OCI-LY1 (cell line): ENCODE results near the gene GLG1.
"Not testable (repeated sequence)": the region's sequence is repeated elsewhere in the genome, so short reads cannot be mapped to it uniquely, and the experiment has no call there.

ENCODE experiments used
- H2AFZ ChIP-seq: fragments of 200-600 bp; sonication (generic), shearing (Covaris generic); 2 replicates; pipeline ENCODE4 v1.6.0; 2014; ENCODE audit warnings: antibody characterized with exemption, mild to moderate bottlenecking, low read length
- H3F3A ChIP-seq: fragments of 200-600 bp; sonication (generic), shearing (Covaris generic); 2 replicates; pipeline ENCODE4 v1.6.0; 2014; ENCODE audit warnings: mild to moderate bottlenecking, antibody characterized with exemption, low read length, moderate library complexity; ENCODE audit not compliant: insufficient read depth
- H3K27ac ChIP-seq: fragments of 200-600 bp; sonication (generic); 2 replicates; pipeline ENCODE4 v1.5.1; 2014; ENCODE audit warnings: low read length, mixed run types, mild to moderate bottlenecking, low read depth; ENCODE audit not compliant: poor library complexity, severe bottlenecking
- H3K27me3 ChIP-seq: fragments of 200-600 bp; sonication (generic); 2 replicates; pipeline ENCODE4 v1.6.0; 2014; ENCODE audit warnings: antibody characterized with exemption, mild to moderate bottlenecking, low read length, moderate library complexity; ENCODE audit not compliant: insufficient read depth
- H3K36me3 ChIP-seq: fragments of 200-600 bp; sonication (generic); 2 replicates; pipeline ENCODE4 v1.6.1; 2014; ENCODE audit warnings: mild to moderate bottlenecking, antibody characterized with exemption, low read length, moderate library complexity, mixed read lengths; ENCODE audit not compliant: insufficient read depth
- H3K4me1 ChIP-seq: fragments of 200-600 bp; sonication (generic); 2 replicates; pipeline ENCODE4 v1.5.1; 2014; ENCODE audit warnings: mild to moderate bottlenecking, low read length, moderate library complexity; ENCODE audit not compliant: insufficient read depth, severe bottlenecking
- H3K4me2 ChIP-seq: fragments of 200-600 bp; sonication (generic), shearing (Covaris generic); 2 replicates; pipeline ENCODE4 v1.6.1; 2014; ENCODE audit warnings: low read length
- H3K4me3 ChIP-seq: fragments of 200-600 bp; sonication (generic); 2 replicates; pipeline ENCODE4 v1.5.1; 2014; ENCODE audit warnings: low read length, low read depth, mild to moderate bottlenecking, mixed read lengths; ENCODE audit not compliant: poor library complexity, severe bottlenecking
- H3K79me2 ChIP-seq: fragments of 200-600 bp; shearing (Covaris generic); 2 replicates; pipeline ENCODE4 v1.6.1; 2016; ENCODE audit warnings: mixed run types, low read length, mixed read lengths; ENCODE audit not compliant: insufficient read depth
- H3K9ac ChIP-seq: fragments of 200-600 bp; sonication (generic), shearing (Covaris generic); 2 replicates; pipeline ENCODE4 v1.6.1; 2014; ENCODE audit warnings: mild to moderate bottlenecking, low read length, mixed read lengths
- H3K9me2 ChIP-seq: fragments of 200-600 bp; sonication (generic), shearing (Covaris generic); 2 replicates; pipeline ENCODE4 v1.6.1; 2014; ENCODE audit warnings: low read depth, mild to moderate bottlenecking, low read length, mixed read lengths
- H3K9me3 ChIP-seq: fragments of 200-600 bp; shearing (Covaris generic); 2 replicates; pipeline ENCODE4 v1.6.1; 2014; ENCODE audit warnings: low read length, mixed read lengths
- H4K20me1 ChIP-seq: fragments of 200-600 bp; sonication (generic), shearing (Covaris generic); 2 replicates; pipeline ENCODE4 v1.6.0; 2016; ENCODE audit warnings: mild to moderate bottlenecking, low read length; ENCODE audit not compliant: insufficient read depth
- EZH2 ChIP-seq: fragments of 200-600 bp; sonication (generic), shearing (Covaris generic); IDR thresholded peaks from 2 replicates; pipeline ENCODE4 v1.8.0; 2017; ENCODE audit warnings: borderline replicate concordance, mixed run types, mild to moderate bottlenecking, antibody characterized with exemption, low read length, moderate library complexity, mixed read lengths
- TF ChIP-seq, protein P1 (sequence below): fragments of 200-600 bp; sonication (generic), shearing (Covaris generic); IDR thresholded peaks from 2 replicates; pipeline ENCODE4 v1.5.1; 2017; ENCODE audit warnings: mild to moderate bottlenecking, antibody characterized with exemption, low read length, moderate library complexity, mixed read lengths

GLG1 gene

DNA sequence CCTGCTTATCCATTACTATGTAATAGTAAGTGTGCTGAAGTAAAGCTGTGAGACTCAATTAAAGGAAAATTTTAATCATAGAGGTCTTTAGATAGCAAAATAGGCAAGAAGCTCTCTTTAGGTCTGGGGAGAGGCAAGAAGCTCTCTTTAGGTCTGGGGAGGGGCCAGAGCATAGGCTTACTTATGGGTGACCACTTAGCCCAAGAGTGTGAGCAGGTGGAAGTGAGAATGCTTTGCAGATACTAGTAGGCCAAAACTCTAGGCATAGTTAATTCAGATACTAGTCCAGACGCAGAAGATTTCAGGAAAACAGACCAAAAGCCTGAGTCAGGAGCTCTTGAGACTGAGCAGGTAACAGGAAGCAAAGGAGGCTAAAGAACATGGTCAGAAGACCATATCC is 49.6 kb downstream of the GLG1 start:
- Histone ChIP-seq H3K27me3 (no peaks in the 10 kb centered on the region), H3K9me2 (no peaks in the 10 kb centered on the region), H3F3A (no peaks in the 10 kb centered on the region), H4K20me1 (no peaks in the 10 kb centered on the region), H3K9ac (no peak overlapping the region), H3K4me3 (no peak overlapping the region), H3K36me3 (no peaks in the 10 kb centered on the region), H2AFZ (no peak overlapping the region), H3K4me2 (no peak overlapping the region), H3K9me3 (no peaks in the 10 kb centered on the region), H3K27ac (no peak overlapping the region), H3K79me2 (peaks cover 3% of the 10 kb centered on the region; the same call in 1 of the 2 replicates), H3K4me1 (no peaks in the 10 kb centered on the region)
- no peak for TF ChIP-seq EZH2

DNA sequence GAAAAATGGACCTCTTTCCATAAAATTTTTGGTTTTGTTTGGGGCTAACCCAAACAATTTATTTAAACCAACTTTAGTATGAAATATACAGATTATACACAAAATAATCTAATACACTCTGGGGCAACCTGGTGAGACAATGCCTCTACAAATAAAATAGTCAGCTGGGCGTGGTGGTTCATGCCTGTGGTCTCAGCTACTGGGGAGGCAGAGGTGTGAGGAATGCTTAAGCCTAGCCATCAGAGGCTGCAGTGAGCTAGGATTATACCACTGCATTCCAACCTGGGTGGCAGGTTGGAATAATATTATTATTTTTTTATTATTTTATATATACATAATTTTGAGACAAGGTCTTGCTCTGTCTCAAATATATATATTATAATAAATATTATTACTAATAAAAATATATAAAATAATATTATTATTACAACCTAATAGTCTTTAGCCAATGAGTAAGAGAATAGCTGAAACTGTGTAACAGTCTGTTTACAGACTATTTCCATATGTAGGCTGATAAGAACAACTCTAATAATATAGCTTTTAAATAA is 50.5 kb downstream of the GLG1 start:
- no peaks in the 10 kb centered on the region for H3K4me1 ChIP-seq

DNA sequence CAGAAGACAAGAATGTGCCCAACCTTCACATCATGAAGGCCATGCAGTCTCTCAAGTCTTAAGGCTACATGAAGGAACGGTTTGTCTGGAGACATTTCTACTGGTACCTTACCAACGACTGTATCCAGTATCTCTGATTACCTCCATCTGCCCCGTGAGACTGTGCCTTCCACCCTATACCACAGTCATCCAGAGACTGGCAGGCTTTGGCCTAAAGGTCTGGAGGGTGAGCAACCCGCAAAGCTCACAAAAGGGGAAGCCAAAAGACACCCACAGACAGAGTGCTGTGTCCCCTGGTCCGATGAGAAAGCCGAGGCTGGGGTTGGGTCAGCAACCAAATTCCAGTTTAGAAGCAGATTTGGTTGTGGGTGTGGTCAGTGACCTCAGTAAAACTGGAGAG is 54.6 kb downstream of the GLG1 start:
- not testable (repeated sequence) for H3K36me3 ChIP-seq, H3K4me2 ChIP-seq, H3K9me3 ChIP-seq, H3K4me3 ChIP-seq, H3K27ac ChIP-seq, H4K20me1 ChIP-seq, H3K79me2 ChIP-seq, H3F3A ChIP-seq, H3K27me3 ChIP-seq, H3K9me2 ChIP-seq, H3K4me1 ChIP-seq, H3K9ac ChIP-seq, H2AFZ ChIP-seq

More for the DNA sequence above, 50.5 kb downstream of the GLG1 start:
- Histone ChIP-seq H3F3A (no peaks in the 10 kb centered on the region), H3K36me3 (no peaks in the 10 kb centered on the region), H4K20me1 (no peaks in the 10 kb centered on the region), H3K9me2 (no peaks in the 10 kb centered on the region), H3K4me2 (no peak overlapping the region), H3K27me3 (no peaks in the 10 kb centered on the region), H2AFZ (no peak overlapping the region), H3K9me3 (no peaks in the 10 kb centered on the region), H3K79me2 (peaks cover 3% of the 10 kb centered on the region; the same call in 1 of the 2 replicates), H3K27ac (no peak overlapping the region), H3K4me3 (no peak overlapping the region), H3K9ac (no peak overlapping the region)
- TF ChIP-seq, protein P1, sequence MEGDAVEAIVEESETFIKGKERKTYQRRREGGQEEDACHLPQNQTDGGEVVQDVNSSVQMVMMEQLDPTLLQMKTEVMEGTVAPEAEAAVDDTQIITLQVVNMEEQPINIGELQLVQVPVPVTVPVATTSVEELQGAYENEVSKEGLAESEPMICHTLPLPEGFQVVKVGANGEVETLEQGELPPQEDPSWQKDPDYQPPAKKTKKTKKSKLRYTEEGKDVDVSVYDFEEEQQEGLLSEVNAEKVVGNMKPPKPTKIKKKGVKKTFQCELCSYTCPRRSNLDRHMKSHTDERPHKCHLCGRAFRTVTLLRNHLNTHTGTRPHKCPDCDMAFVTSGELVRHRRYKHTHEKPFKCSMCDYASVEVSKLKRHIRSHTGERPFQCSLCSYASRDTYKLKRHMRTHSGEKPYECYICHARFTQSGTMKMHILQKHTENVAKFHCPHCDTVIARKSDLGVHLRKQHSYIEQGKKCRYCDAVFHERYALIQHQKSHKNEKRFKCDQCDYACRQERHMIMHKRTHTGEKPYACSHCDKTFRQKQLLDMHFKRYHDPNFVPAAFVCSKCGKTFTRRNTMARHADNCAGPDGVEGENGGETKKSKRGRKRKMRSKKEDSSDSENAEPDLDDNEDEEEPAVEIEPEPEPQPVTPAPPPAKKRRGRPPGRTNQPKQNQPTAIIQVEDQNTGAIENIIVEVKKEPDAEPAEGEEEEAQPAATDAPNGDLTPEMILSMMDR: no peak
- no peak for TF ChIP-seq EZH2

DNA sequence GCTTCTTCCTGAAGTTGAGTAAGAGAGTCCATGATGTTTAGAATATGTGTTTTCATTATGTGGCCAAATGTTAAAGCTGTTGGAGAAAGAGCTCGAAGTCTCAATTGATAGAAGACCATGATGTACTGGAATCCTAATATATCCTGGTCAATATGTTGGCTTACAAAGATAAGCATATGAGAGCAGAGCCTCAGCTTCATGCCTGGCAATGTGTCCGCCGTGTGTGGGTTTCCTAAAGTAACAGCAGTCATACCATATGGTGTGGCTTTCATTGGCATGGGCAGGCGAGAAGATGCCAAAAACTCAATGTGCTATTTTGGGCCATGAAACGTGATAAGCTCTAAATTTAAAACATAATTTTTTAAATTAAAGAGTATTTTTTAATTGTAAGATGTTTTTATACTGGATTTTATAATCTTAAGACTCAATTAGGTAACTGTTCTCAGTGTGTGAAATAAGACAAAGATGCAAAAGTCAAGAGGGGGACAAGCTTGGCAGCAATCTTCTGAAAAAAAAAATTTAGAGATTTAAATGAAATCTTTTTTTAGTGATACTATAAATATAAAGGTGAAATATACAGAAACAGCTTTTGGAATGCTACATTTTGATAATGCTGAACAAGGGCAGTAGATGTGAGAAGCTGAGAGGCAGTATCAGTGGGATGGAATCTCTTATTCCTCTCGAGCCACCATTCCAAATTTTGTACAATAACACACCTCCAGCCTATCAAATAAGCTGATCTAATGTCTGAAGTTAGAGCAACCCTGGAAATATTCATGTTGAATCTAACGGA is 56.5 kb downstream of the GLG1 start:
- not testable (repeated sequence) for H3K27ac ChIP-seq, H3K9me2 ChIP-seq

DNA sequence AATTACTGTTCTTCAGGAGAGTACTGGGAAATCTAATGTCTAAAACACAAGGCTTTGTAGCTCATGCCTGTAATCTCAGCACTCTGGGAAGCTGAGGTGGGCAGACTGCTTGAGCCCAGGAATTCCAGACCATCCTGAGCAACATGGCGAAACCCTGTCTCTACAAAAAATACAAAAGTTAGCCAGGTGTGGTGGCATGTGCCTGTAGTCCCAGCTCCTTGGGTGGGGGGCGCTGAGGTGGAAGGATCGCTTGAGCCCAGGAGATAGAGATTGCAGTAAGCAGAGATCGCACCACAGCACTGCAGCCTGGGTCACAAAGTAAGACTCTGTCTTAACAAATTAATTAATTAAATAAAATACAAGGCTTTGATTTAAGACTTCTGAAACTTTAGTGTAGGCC is 60.8 kb downstream of the GLG1 start:
- H3F3A ChIP-seq, H2AFZ ChIP-seq, H3K79me2 ChIP-seq, H3K4me2 ChIP-seq, H3K27ac ChIP-seq, H3K9me2 ChIP-seq, H3K9me3 ChIP-seq, H3K36me3 ChIP-seq, H3K4me1 ChIP-seq, H3K9ac ChIP-seq, H3K27me3 ChIP-seq, H3K4me3 ChIP-seq, H4K20me1 ChIP-seq: not testable (repeated sequence)

More for the DNA sequence above, 56.5 kb downstream of the GLG1 start:
- not testable (repeated sequence) for H3K4me1 ChIP-seq, H3K79me2 ChIP-seq, H3K9me3 ChIP-seq, H2AFZ ChIP-seq, H3K27me3 ChIP-seq, H3K9ac ChIP-seq, H4K20me1 ChIP-seq, H3K4me3 ChIP-seq, H3K36me3 ChIP-seq, H3F3A ChIP-seq, H3K4me2 ChIP-seq

DNA sequence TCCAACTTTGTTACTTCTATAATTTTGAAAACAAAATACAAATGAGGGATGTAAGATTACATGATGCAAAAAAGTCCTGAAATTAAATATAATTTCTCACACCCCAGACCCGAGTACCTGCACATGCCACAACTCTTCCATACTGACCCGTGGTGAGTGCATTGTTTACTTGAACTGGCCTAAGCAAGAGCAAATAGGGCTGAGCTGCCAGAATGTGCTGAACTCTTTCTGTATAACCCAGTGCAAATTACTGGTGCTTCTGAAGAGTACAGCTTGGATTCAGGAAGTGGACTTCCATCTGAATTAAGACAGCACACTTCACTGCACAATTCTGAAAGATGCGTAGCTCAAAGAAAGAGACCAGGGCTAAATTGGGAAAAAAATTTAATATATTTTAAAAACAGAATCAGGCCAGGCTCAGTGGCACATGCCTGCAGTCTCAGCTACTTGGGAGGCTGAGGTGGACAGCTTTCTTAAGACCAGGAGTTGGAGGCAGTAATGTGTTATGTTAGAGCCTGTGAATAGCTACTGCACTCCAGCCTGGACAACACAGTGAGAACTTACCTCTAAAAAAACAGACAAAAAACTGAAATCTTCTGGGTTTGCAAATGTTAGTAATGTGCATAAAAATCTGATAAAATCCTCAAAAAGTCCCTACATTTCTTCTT is 63.9 kb downstream of the GLG1 start:
- H3K9ac ChIP-seq, H2AFZ ChIP-seq, H3K27me3 ChIP-seq, H3K4me1 ChIP-seq, H3K36me3 ChIP-seq, H4K20me1 ChIP-seq, H3K79me2 ChIP-seq, H3K9me2 ChIP-seq, H3K27ac ChIP-seq, H3F3A ChIP-seq, H3K9me3 ChIP-seq, H3K4me3 ChIP-seq, H3K4me2 ChIP-seq: not testable (repeated sequence)
